HepG2 (cell line): Measurements from ENCODE around the gene SRP68. TPM values are rescaled to one million over a fixed set of nuclear protein-coding genes. Genes with fewer than 3 reads are reported as not detected.

ENCODE experiments used
- HIC2 ChIP-seq: sonication (generic); formaldehyde crosslinking; IDR thresholded peaks from 2 replicates; pipeline ENCODE4 v1.9.0; 2022; ENCODE audit warnings: low read depth, missing genetic modification reagents
- MNT ChIP-seq: fragments of 450-650 bp; IDR thresholded peaks from 2 replicates; pipeline ENCODE4 v1.6.1; 2016
- RARA ChIP-seq: IDR thresholded peaks from 2 replicates; pipeline ENCODE4 v1.6.1; 2016; ENCODE audit warnings: missing genetic modification reagents, missing compliant biosample characterization
- SKI ChIP-seq: fragments of 450-650 bp; IDR thresholded peaks from one replicate; pipeline ENCODE4 v1.6.1; 2018; ENCODE audit warnings: mild to moderate bottlenecking; ENCODE audit not compliant: partially characterized antibody
- SMAD1 ChIP-seq: sonication (generic); formaldehyde crosslinking; IDR thresholded peaks from 2 replicates; pipeline ENCODE4 v1.4.0; 2020; ENCODE audit warnings: missing genetic modification reagents, low read depth, mild to moderate bottlenecking, borderline replicate concordance
- SMC3 ChIP-seq: IDR thresholded peaks from 2 replicates; pipeline ENCODE4 v1.6.1; 2011; ENCODE audit warnings: low read length, improper control_type of control experiment
- UBTF ChIP-seq: sonication (generic); formaldehyde crosslinking; IDR thresholded peaks from 2 replicates; pipeline ENCODE4 v1.4.0; 2020; ENCODE audit warnings: mild to moderate bottlenecking, missing genetic modification reagents
- ZNF138 ChIP-seq: sonication (generic); formaldehyde crosslinking; IDR thresholded peaks from 2 replicates; pipeline ENCODE4 v1.5.0; 2020; ENCODE audit warnings: mild to moderate bottlenecking, low read depth, missing genetic modification reagents
- ZNF205 ChIP-seq: IDR thresholded peaks from 2 replicates; pipeline ENCODE4 v1.6.1; 2018; ENCODE audit warnings: missing biosample characterization, missing genetic modification reagents
- ZNF331 ChIP-seq: sonication (generic); formaldehyde crosslinking; IDR thresholded peaks from 2 replicates; pipeline ENCODE4 v1.4.0; 2020; ENCODE audit warnings: missing genetic modification reagents
- ZNF850 ChIP-seq: sonication (generic); formaldehyde crosslinking; conservative IDR thresholded peaks from 2 replicates; pipeline ENCODE4 v1.9.0; 2021; ENCODE audit warnings: mild to moderate bottlenecking, missing genetic modification reagents
- polyA plus RNA-seq, 8 experiments: library from polyadenylated mRNA; depleted of rRNA in 3 of 8; stranded (reverse) in 7 of 8; unstranded in 1 of 8; fragments of >200 nt; fragmentation: Illumina TruSeq in 4 of 8; extraction: Trizol in 4 of 8; gene quantifications; 2 replicates each; pipeline versions ENCODE4 v1.2.1 to v1.2.3, GENCODE V29; 2011 to 2016; ENCODE audit warnings: low read depth in 4 of 8, missing spikeins in 1 of 8, mixed read lengths in 1 of 8; ENCODE audit not compliant: insufficient read depth in 1 of 8
- total RNA-seq, 5 experiments: library from RNA; depleted of rRNA; stranded (reverse); fragments of >200 nt; fragmentation: Illumina TruSeq; extraction: Trizol; gene quantifications; 2 replicates each; pipeline ENCODE4 v1.2.3, GENCODE V29; 2016; ENCODE audit warnings: low read depth in 1 of 5
- TF ChIP-seq, protein P1 (sequence below): sonication (generic); formaldehyde crosslinking; IDR thresholded peaks from 2 replicates; pipeline ENCODE4 v1.4.0; 2020; ENCODE audit warnings: mild to moderate bottlenecking, missing genetic modification reagents
- TF ChIP-seq, protein P2 (sequence below): sonication (generic); formaldehyde crosslinking; IDR thresholded peaks from 2 replicates; pipeline ENCODE4 v1.8.1; 2023; ENCODE audit warnings: mild to moderate bottlenecking, missing genetic modification reagents, borderline replicate concordance

SRP68 gene
- total and polyA plus RNA-seq, 2 of the 13 experiments (the other 11 are each of a cell fraction or from before 2014, with no cell fraction given) = 39.8 to 74.3 TPM

DNA sequence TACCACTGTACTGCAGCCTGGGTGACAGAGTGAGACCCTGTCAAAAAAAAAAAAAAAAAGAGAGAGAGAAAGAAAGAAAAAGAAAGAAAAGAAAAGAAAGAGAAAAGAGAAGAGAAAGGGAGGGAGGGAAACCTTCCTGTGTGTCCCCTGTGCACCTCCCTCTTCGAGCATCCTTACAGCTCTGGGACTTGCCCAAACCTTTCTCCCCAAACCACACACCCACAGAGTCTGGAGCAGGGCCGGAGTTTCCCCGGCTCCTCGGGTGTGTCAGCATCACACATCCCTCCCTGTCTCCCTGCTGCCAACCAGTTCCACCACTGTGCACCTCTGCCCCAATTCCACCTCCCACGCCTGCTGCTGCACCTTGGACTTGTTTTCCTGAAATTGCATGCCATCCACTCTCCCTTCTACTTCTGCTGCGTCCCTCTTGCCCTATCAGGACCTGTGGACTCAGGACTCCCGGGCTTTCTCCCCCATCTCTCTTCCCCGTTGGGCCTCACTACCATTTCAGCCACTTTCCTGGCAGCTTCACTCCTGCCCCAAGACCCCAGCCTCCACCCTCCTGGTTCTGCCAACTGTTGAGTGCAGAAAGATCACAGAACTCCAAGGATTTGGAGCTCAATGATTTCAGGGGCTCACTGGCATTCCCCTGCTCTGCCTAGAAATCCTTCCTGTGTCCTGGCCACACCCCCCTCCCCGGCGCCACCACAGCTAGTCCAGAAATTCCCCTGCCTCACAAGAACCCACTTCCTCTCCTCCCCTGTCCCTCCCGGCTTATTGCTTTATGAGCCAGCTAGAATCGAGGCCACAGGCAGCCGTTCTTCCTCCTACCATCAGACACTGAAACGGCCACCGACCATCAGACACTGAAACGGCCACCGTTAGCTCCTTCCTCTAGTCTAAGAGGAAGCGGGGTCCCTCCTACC, 75.4 kb downstream of the SRP68 start (continued):
- TF ChIP-seq, protein P1, sequence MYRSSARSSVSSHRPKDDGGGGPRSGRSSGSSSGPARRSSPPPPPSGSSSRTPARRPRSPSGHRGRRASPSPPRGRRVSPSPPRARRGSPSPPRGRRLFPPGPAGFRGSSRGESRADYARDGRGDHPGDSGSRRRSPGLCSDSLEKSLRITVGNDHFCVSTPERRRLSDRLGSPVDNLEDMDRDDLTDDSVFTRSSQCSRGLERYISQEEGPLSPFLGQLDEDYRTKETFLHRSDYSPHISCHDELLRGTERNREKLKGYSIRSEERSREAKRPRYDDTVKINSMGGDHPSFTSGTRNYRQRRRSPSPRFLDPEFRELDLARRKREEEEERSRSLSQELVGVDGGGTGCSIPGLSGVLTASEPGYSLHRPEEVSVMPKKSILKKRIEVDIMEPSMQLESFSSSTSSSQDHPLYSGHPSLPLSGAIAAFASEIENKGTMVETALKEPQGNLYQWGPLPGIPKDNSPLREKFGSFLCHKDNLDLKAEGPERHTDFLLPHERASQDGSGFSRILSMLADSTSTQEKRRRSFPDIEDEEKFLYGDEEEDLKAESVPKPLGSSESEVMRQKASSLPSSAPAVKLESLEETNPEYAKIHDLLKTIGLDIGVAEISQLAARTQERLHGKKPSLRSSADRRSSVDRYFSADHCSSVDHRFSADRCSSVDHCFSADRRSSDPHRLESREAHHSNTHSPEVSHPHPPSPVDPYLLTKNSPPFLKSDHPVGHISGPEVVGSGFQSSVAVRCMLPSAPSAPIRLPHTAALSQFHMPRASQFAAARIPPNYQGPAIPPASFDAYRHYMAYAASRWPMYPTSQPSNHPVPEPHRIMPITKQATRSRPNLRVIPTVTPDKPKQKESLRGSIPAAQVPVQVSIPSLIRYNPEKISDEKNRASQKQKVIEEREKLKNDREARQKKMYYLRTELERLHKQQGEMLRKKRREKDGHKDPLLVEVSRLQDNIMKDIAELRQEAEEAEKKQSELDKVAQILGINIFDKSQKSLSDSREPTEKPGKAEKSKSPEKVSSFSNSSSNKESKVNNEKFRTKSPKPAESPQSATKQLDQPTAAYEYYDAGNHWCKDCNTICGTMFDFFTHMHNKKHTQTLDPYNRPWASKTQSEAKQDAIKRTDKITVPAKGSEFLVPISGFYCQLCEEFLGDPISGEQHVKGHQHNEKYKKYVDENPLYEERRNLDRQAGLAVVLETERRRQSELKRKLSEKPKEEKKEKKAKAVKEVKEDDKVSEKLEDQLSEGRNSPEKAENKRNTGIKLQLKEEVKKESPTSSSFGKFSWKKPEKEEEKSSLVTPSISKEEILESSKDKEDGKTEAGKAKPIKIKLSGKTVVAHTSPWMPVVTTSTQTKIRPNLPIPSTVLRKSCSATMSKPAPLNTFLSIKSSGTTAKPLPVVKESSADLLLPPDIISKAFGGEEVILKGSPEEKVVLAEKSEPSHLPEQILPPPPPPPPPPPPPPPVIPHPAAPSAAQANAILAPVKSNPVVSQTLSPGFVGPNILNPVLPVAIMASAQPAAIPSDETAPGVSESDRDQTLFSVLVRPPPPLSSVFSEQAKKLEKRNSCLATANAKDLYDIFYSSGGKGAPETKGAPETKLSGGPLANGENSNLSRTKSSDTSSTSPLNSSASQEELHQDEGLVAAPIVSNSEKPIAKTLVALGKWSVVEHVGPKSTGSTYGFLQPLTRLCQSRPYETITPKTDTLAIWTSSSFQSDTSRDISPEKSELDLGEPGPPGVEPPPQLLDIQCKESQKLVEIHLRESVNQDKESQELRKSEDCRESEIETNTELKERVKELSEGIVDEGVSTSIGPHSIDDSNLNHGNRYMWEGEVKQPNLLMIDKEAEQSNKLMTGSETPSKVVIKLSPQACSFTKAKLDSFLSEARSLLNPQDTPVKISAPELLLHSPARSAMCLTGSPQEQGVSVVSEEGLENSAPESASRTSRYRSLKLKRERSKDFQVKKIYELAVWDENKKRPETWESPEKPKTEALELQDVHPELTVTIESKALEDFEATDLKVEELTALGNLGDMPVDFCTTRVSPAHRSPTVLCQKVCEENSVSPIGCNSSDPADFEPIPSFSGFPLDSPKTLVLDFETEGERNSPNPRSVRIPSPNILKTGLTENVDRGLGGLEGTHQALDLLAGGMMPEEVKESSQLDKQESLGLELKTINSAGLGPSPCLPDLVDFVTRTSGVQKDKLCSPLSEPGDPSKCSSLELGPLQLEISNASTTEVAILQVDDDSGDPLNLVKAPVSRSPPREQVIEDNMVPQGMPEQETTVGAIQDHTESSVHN = no peak
- TF ChIP-seq ZNF205 (CRISPR knock-in tag) (peak; percentile 67; the same call in 1 of the 2 replicates), SKI (peak; percentile 88), ZNF331 (CRISPR knock-in tag) (peak; percentile 81), UBTF (CRISPR knock-in tag) (peak; percentile 81), RARA (CRISPR knock-in tag) (peak; percentile 87), MNT (peak; percentile 64), HIC2 (peak; percentile 97), SMC3 (no peak), ZNF850 (CRISPR knock-in tag) (no peak; the same call in 1 of the 2 replicates), ZNF138 (no peak), SMAD1 (CRISPR knock-in tag) (no peak)
- TF ChIP-seq, protein P2, sequence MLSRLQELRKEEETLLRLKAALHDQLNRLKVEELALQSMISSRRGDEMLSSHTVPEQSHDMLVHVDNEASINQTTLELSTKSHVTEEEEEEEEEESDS (CRISPR knock-in tag) = peak; percentile 65; the same call in 1 of the 2 replicates
